ENCODE measurements around the gene CLEC16A.

CLEC16A gene

DNA sequence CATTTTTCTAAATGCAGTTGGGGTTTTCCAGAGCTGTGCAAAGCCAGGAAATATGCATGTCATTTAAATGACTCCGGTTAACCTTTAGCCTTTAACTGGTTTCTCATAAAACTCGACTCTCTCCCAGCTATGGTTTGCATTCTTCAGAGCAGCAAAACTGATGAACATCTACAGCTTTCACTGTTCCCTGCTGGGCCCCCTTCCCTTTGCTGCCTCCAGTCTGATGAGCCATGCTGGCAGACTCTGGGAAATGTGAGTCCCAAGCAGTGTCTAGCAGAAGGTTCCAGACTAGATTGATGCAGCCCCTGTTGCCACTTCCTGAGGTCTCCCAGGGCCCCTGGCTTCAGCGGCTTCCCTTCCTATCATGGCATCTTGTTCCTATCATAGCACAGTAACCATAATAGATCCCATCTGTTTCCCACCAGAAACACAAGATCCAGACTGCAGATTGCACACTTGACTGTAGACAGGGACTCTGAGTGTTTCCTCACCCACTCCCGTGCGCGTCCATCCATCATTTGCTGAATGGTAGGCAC lies 135.4 kb downstream of the CLEC16A start:
- no peaks in the 10 kb centered on the region for H3K79me2 ChIP-seq (ENCODE audit: control insufficient read depth, low read length)
- H3K9me2 ChIP-seq (replicated peaks; ENCODE audit: control insufficient read depth, low read length) = no peaks in the 10 kb centered on the region
- H4K20me1 ChIP-seq (ENCODE audit: control insufficient read depth, insufficient read depth, low read depth, low read length) = no peaks in the 10 kb centered on the region
- H3K4me2 ChIP-seq (ENCODE audit: low read length) = no peak overlapping the region
- H3F3A ChIP-seq (ENCODE audit: control insufficient read depth, insufficient read depth) = no peaks in the 10 kb centered on the region
- H3K27ac ChIP-seq (ENCODE audit: low read depth, low read length) = no peak overlapping the region
- H3K36me3 ChIP-seq (ENCODE audit: control insufficient read depth, low read length) = no peaks in the 10 kb centered on the region; the same call in 1 of the 2 replicates
- H3K4me3 ChIP-seq (ENCODE audit: low read length) = no peak overlapping the region
- H3K9me3 ChIP-seq (ENCODE audit: control insufficient read depth, insufficient read depth, low read length) = no peaks in the 10 kb centered on the region
- TF ChIP-seq, protein P1, sequence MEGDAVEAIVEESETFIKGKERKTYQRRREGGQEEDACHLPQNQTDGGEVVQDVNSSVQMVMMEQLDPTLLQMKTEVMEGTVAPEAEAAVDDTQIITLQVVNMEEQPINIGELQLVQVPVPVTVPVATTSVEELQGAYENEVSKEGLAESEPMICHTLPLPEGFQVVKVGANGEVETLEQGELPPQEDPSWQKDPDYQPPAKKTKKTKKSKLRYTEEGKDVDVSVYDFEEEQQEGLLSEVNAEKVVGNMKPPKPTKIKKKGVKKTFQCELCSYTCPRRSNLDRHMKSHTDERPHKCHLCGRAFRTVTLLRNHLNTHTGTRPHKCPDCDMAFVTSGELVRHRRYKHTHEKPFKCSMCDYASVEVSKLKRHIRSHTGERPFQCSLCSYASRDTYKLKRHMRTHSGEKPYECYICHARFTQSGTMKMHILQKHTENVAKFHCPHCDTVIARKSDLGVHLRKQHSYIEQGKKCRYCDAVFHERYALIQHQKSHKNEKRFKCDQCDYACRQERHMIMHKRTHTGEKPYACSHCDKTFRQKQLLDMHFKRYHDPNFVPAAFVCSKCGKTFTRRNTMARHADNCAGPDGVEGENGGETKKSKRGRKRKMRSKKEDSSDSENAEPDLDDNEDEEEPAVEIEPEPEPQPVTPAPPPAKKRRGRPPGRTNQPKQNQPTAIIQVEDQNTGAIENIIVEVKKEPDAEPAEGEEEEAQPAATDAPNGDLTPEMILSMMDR (IDR thresholded peaks at IDR 0.05; ENCODE audit: low read depth, low read length, poor library complexity, severe bottlenecking) = no peak
- TF ChIP-seq EZH2phosphoT487 (IDR thresholded peaks at IDR 0.05; ENCODE audit: borderline replicate concordance, low read length) = no peak
- peaks cover 3% of the 10 kb centered on the region; the same call in 1 of the 2 replicates for H3K4me1 ChIP-seq (ENCODE audit: control insufficient read depth, low read length)
- H3K27me3 ChIP-seq (ENCODE audit: control insufficient read depth, low read length) = no peaks in the 10 kb centered on the region

DNA sequence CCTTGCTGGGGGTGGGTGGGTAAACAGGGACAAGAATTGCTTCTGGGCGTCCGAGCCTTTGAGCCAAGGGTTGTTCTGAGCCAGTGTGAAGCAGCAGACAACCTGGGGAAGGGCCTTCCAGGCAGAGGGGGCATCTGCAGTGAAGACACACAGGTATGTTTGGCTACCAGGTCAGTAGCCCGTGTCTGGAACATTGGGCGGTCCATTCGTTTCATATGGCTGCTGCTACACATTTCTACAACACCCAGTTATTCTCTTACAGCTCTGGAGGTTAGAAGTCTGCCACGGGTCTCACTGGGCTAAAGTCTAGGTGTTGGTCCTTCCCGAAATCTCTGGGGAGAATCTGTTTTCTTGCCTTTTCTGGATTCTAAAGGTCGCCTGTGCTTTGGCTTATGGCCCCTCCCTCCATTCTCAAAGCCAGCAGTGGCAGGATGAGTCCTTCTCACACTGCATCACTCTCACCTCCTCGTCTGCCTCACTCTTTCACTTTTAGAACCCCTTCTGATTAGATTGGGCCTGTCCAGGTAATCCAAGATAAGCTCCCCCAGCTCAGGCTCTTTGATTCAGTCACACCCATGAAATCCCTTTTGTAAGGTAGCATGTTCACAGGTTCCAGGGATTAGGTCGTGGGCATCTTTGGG lies 136.1 kb downstream of the CLEC16A start:
- H3K27me3 ChIP-seq (ENCODE audit: control insufficient read depth, low read length) = no peaks in the 10 kb centered on the region
- no peak overlapping the region for H3K4me3 ChIP-seq (ENCODE audit: low read length)
- no peaks in the 10 kb centered on the region for H4K20me1 ChIP-seq (ENCODE audit: control insufficient read depth, insufficient read depth, low read depth, low read length)
- no peak for TF ChIP-seq EZH2phosphoT487 (IDR thresholded peaks at IDR 0.05; ENCODE audit: borderline replicate concordance, low read length)
- TF ChIP-seq, protein P1 (IDR thresholded peaks at IDR 0.05; ENCODE audit: low read depth, low read length, poor library complexity, severe bottlenecking) = no peak
- no peaks in the 10 kb centered on the region; the same call in 1 of the 2 replicates for H3K36me3 ChIP-seq (ENCODE audit: control insufficient read depth, low read length)
- H3F3A ChIP-seq (ENCODE audit: control insufficient read depth, insufficient read depth) = no peaks in the 10 kb centered on the region
- H3K27ac ChIP-seq (ENCODE audit: low read depth, low read length) = no peak overlapping the region
- no peaks in the 10 kb centered on the region for H3K9me3 ChIP-seq (ENCODE audit: control insufficient read depth, insufficient read depth, low read length)
- H3K79me2 ChIP-seq (ENCODE audit: control insufficient read depth, low read length) = no peaks in the 10 kb centered on the region
- H3K9me2 ChIP-seq (replicated peaks; ENCODE audit: control insufficient read depth, low read length) = no peaks in the 10 kb centered on the region
- H3K4me2 ChIP-seq (ENCODE audit: low read length) = no peak overlapping the region
- H3K4me1 ChIP-seq (ENCODE audit: control insufficient read depth, low read length) = peaks cover 3% of the 10 kb centered on the region; the same call in 1 of the 2 replicates

DNA sequence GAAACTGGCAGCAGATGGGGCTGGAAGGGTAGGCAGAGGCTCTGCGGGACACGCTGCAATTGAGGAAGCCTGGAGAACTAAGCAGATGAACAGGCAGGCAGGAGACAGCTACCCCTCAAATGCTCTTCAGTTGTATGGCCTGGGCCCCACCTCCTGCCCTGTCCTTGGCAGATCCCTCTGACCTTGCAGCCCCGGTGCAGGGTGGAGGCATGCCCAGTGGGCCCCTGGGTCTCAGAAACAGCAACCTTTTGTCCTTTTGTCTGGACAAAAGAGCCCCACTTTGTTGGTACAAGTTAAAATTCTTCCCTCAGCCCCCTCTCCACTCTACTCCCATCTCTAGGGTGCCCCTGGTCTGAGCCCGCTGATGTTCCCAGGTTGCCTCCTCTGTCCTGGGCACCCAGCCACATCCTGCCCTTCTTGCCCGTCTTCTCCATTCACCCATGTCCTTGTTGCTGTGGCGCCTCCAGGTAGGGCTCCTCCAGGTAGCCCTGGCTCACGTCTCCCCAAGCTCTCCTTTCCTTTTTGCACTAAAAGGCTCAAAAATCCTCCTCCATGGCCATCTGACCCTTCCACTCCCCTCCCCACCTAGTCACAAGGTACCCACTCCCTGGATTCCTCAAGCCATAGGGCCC lies 136.8 kb downstream of the CLEC16A start:
- Histone ChIP-seq H3K79me2 (ENCODE audit: control insufficient read depth, low read length) (no peaks in the 10 kb centered on the region), H3K9me2 (replicated peaks; ENCODE audit: control insufficient read depth, low read length) (no peaks in the 10 kb centered on the region), H3K4me1 (ENCODE audit: control insufficient read depth, low read length) (peaks cover 3% of the 10 kb centered on the region; the same call in 1 of the 2 replicates), H3K4me2 (ENCODE audit: low read length) (no peak overlapping the region), H3K4me3 (ENCODE audit: low read length) (no peak overlapping the region), H3K36me3 (ENCODE audit: control insufficient read depth, low read length) (no peaks in the 10 kb centered on the region; the same call in 1 of the 2 replicates), H4K20me1 (ENCODE audit: control insufficient read depth, insufficient read depth, low read depth, low read length) (no peaks in the 10 kb centered on the region), H3K27ac (ENCODE audit: low read depth, low read length) (no peak overlapping the region), H3F3A (ENCODE audit: control insufficient read depth, insufficient read depth) (no peaks in the 10 kb centered on the region), H3K9me3 (ENCODE audit: control insufficient read depth, insufficient read depth, low read length) (no peaks in the 10 kb centered on the region), H3K27me3 (ENCODE audit: control insufficient read depth, low read length) (no peaks in the 10 kb centered on the region)
- TF ChIP-seq, protein P1 (IDR thresholded peaks at IDR 0.05; ENCODE audit: low read depth, low read length, poor library complexity, severe bottlenecking) = no peak
- TF ChIP-seq EZH2phosphoT487 (IDR thresholded peaks at IDR 0.05; ENCODE audit: borderline replicate concordance, low read length) = no peak
